ACC112 (cell line): Measurements from ENCODE around the gene SNCAIP.

Experiments
- H2AFZ ChIP-seq: fragments of 200-600 bp; sonication (generic); one replicate; pipeline ENCODE4 v1.6.0; 2017; ENCODE audit warnings: antibody characterized with exemption, low read length; ENCODE audit not compliant: unreplicated experiment
- H3K27ac ChIP-seq: fragments of 200-600 bp; sonication (generic); 2 replicates; pipeline ENCODE4 v1.5.1; 2014; ENCODE audit warnings: low read depth, mild to moderate bottlenecking, antibody characterized with exemption, low read length, moderate library complexity
- H3K27me3 ChIP-seq: fragments of 200-600 bp; sonication (generic); 2 replicates; pipeline ENCODE4 v1.6.1; 2014; ENCODE audit warnings: mild to moderate bottlenecking, antibody characterized with exemption, low read length, moderate library complexity, mixed read lengths; ENCODE audit not compliant: insufficient read depth
- H3K36me3 ChIP-seq: fragments of 200-600 bp; sonication (generic); 2 replicates; pipeline ENCODE4 v1.6.1; 2016; ENCODE audit warnings: mild to moderate bottlenecking, antibody characterized with exemption, low read length, moderate library complexity, mixed read lengths; ENCODE audit not compliant: insufficient read depth
- H3K4me1 ChIP-seq: fragments of 200-600 bp; sonication (generic); one replicate; pipeline ENCODE4 v1.6.1; 2016; ENCODE audit warnings: low read length, mixed read lengths; ENCODE audit not compliant: insufficient read depth, unreplicated experiment, control insufficient read depth
- H3K4me3 ChIP-seq: fragments of 200-600 bp; sonication (generic); 2 replicates; pipeline ENCODE4 v1.5.1; 2014; ENCODE audit warnings: mild to moderate bottlenecking, low read depth, low read length
- H3K79me2 ChIP-seq: fragments of 200-600 bp; sonication (generic); one replicate; pipeline ENCODE4 v1.6.0; 2016; ENCODE audit warnings: low read length; ENCODE audit not compliant: control insufficient read depth, unreplicated experiment, insufficient read depth

SNCAIP gene

GRCh38 chr5:122295138-122295537 lies 16.9 kb upstream of the SNCAIP start:
- Histone ChIP-seq H3K27ac (no peak overlapping the region), H3K4me1 (no peaks in the 10 kb centered on the region), H3K36me3 (no peaks in the 10 kb centered on the region), H2AFZ (no peak overlapping the region), H3K27me3 (no peaks in the 10 kb centered on the region), H3K79me2 (no peaks in the 10 kb centered on the region), H3K4me3 (no peak overlapping the region)

- Histone ChIP-seq H3K27ac (no peak overlapping the region), H2AFZ (no peak overlapping the region), H3K27me3 (0 out of 2 replicates have a peak, but pooled peaks cover 4% of the 10 kb centered on the region), H3K4me3 (no peak overlapping the region), H3K36me3 (no peaks in the 10 kb centered on the region), H3K79me2 (no peaks in the 10 kb centered on the region), H3K4me1 (no peaks in the 10 kb centered on the region)
Observed at GRCh38 chr5:122296871-122297270, 15.2 kb upstream of the SNCAIP start.

DNA sequence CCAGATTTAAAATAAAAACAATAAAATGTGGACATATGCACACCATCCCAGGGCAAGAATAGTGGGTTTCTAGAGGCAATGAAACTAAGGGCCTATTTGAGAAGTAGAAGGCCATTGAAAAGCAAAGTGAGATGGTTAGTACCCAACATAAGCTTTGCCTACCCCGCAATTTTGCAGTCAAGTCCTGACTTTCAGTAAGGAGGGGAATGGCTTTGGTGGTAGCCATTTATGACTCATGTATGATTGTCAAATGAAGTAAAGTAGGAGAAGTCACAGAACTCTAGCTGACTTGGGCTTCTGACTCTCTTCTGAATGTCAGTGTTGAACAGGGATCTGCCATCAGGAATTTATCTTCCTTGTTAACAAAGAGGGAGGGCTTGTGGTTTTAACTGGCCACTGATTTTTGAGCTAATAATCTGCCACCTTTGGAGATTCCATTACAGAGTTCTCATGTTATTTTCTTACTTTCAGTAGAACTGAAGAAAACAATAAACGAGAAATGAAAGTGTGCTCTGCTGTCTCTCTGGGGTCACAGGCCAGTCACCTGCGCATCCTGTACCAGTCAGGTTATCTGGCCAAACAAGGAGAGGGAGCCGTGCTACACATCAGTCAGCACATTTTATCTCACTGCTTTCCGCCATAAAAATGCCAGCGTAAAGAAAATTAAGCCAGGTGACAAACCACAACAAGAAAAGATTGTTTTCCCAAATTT lies 14.3 kb upstream of the SNCAIP start:
- H3K4me3 ChIP-seq = no peak overlapping the region
- H3K4me1 ChIP-seq = no peaks in the 10 kb centered on the region
- no peaks in the 10 kb centered on the region for H3K79me2 ChIP-seq
- no peak overlapping the region for H2AFZ ChIP-seq
- no peak overlapping the region for H3K27ac ChIP-seq
- H3K36me3 ChIP-seq = no peaks in the 10 kb centered on the region
- 0 out of 2 replicates have a peak, but pooled peaks cover 4% of the 10 kb centered on the region for H3K27me3 ChIP-seq

GRCh38 chr5:122300374-122300773 lies 11.7 kb upstream of the SNCAIP start:
- Histone ChIP-seq H3K36me3 (no peaks in the 10 kb centered on the region), H3K4me1 (no peaks in the 10 kb centered on the region), H3K27ac (no peak overlapping the region), H3K79me2 (no peaks in the 10 kb centered on the region), H3K4me3 (no peak overlapping the region), H3K27me3 (0 out of 2 replicates have a peak, but pooled peaks cover 4% of the 10 kb centered on the region), H2AFZ (no peak overlapping the region)

DNA sequence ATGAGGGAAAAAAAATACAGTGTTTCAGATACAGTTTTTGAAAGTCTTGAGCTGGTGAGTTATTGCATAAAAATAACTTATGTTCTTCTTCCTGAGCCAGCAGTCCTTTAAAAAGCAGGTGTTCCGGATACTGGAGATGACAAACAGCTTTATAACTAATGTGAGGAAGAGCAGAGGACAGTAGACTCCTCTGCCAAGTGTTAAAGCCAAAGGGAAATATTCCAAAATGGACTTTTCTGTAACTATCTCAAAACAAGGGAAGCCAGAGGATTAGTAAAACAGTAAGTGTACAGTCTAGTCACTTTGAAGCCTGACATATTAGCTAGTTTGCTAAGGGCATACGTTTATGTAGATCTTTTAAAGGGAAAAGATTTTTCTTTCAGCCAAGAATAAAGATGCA lies 11.0 kb upstream of the SNCAIP start:
- Histone ChIP-seq H3K4me3 (no peak overlapping the region), H3K4me1 (no peaks in the 10 kb centered on the region), H2AFZ (no peak overlapping the region)

GRCh38 chr5:122304471-122305215 lies 7.4 kb upstream of the SNCAIP start:
- H3K79me2 ChIP-seq = no peaks in the 10 kb centered on the region
- no peak overlapping the region for H2AFZ ChIP-seq
- peaks cover 7% of the 10 kb centered on the region; the same call in 1 of the 2 replicates for H3K27me3 ChIP-seq
- H3K4me1 ChIP-seq = no peaks in the 10 kb centered on the region
- no peaks in the 10 kb centered on the region for H3K36me3 ChIP-seq
- no peak overlapping the region for H3K4me3 ChIP-seq
- no peak overlapping the region for H3K27ac ChIP-seq

More for the DNA sequence above, 11.0 kb upstream of the SNCAIP start:
- no peak overlapping the region for H3K27ac ChIP-seq
- H3K36me3 ChIP-seq = no peaks in the 10 kb centered on the region
- H3K27me3 ChIP-seq = 0 out of 2 replicates have a peak, but pooled peaks cover 4% of the 10 kb centered on the region
- no peaks in the 10 kb centered on the region for H3K79me2 ChIP-seq

DNA sequence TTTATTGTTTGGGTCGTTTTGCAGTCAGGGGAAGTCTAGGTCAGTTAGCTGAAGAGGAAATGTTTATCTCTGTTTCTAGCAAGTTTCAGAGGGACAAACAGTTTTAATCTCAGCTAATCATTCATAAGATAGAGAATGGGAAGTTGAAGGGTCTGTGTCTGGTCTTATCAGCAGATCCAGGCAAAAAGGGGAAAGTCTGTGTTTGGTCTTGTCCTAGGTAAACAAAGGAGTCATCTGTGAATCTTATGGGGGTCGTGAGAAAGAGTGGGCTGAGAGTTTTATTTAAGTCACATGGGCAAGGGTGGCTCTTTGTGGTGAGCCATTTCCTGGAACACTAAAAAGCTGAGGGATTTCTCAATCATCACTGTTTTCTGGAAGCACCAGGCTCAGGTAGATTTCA lies 5.6 kb upstream of the SNCAIP start:
- no peak overlapping the region for H3K27ac ChIP-seq
- no peak overlapping the region for H3K4me3 ChIP-seq
- no peaks in the 10 kb centered on the region for H3K4me1 ChIP-seq
- no peaks in the 10 kb centered on the region for H3K36me3 ChIP-seq
- no peaks in the 10 kb centered on the region for H3K79me2 ChIP-seq
- peaks cover 18% of the 10 kb centered on the region; the same call in 1 of the 2 replicates for H3K27me3 ChIP-seq
- H2AFZ ChIP-seq = no peak overlapping the region

DNA sequence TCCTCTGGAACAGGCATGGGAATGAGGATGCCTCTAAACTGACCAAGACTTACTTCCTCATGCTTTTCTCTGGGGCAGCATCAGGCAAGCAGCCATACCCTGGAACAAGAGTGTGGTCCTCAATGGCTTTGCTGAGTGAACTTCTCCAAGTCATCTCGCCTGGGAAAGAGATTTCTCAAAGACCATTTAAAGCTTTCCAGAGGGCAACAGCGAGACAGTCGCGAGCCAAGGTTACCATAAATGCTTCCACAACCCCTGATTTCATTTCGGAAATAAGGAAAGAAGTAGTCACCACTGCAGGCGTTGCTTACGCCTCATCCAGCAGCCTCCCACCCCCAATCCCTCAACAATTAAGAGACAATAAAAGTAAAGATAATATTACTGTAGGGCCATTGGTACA lies 1.1 kb upstream of the SNCAIP start:
- H3K4me3 ChIP-seq = peak overlapping the region; percentile 59; the same call in 1 of the 2 replicates

DNA sequence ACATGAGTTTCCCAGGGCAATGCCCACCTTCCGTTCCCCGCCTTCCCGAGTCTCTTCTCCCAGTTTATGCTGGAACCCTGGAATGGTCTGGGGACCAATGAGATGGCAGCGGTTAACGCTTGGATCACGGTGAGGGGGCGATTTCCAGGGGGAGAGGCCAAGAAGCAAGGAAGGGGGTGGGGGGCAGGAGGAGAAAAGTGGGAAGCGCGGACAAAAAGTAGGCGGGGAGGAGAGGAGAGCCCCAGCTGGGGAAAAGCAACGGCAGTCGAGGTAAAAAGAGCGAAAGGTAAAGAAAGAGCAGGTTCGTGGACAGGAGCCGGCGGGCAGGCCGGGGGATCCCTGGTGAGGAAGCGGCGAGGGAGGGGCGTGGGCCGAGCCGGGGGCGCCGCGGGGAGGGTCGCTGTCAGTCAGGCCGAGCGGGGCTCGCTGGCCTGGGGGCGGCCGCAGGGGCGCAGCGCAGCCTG lies 508 bp upstream of the SNCAIP start:
- Histone ChIP-seq H3K27me3 (peaks cover 58% of the 10 kb centered on the region), H3K36me3 (no peaks in the 10 kb centered on the region), H2AFZ (no peak overlapping the region), H3K4me3 (peak overlapping the region; percentile 59), H3K27ac (no peak overlapping the region), H3K4me1 (peaks cover 6% of the 10 kb centered on the region), H3K79me2 (no peaks in the 10 kb centered on the region)

More for the DNA sequence above, 1.1 kb upstream of the SNCAIP start:
- Histone ChIP-seq H3K79me2 (no peaks in the 10 kb centered on the region), H2AFZ (no peak overlapping the region), H3K27ac (no peak overlapping the region), H3K27me3 (peaks cover 53% of the 10 kb centered on the region), H3K36me3 (no peaks in the 10 kb centered on the region), H3K4me1 (peaks cover 6% of the 10 kb centered on the region)

- Histone ChIP-seq H3K36me3 (no peaks in the 10 kb centered on the region), H3K27me3 (peaks cover 67% of the 10 kb centered on the region), H3K27ac (no peak overlapping the region), H3K4me1 (peaks cover 6% of the 10 kb centered on the region), H3K79me2 (no peaks in the 10 kb centered on the region), H2AFZ (peak overlapping the region; percentile 98), H3K4me3 (peak overlapping the region; percentile 83)
Observed at GRCh38 chr5:122312591-122313406, 762 bp downstream of the SNCAIP start.
